Measurements from ENCODE around the gene GCAT.

The GCAT gene

DNA sequence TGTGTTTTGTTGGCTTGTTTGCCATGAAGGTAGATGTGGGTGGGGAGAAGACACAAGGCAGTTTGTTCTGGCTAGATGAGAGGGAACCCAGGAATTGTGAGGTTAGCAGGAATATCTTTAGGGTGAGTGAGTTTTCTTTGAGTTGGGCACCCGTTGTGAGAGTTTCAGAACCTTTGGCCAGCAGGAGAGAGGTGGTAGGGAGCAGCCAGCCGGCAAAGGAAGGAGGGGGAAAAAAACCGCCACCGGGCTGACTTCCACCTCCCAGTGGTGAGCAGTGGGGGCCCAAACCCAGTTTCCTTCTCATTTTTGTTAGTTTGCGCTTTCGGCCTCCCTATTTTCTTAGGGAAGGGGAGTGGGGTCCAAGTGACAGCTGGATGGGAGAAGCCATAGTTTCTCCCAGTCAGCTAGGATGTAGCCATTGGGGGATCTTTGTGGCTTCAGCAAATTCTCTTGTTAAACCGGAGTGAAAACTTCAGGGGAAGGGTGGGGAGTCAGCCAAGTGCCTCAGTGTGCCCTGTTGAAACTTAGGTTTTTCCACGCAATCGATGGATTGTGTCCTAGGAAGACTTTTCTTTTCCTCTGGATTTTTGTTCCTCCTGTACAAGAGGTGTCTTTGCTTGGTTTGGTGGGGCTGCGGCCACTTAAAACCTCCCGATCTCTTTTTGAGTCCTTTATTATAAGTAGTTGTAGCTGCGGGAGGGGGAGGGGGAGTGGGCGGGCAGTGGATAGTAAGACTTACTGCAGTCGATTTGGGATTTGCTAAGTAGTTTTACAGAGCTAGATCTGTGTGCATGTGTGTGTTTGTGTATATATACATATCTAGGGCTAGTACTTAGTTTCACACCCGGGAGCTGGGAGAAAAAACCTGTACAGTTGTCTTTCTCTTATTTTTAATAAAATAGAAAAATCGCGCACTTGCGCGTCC, 1.1 kb upstream of the GCAT start:
- H3K9me3 ChIP-seq (ENCODE audit: low read length) = no peaks in the 10 kb centered on the region
- H2AFZ ChIP-seq (ENCODE audit: low read depth, low read length) = no peak overlapping the region
- no peaks in the 10 kb centered on the region for H3K27me3 ChIP-seq (ENCODE audit: insufficient read depth, low read length)
- H3K36me3 ChIP-seq (ENCODE audit: insufficient read depth, low read length) = no peaks in the 10 kb centered on the region
- peaks cover 35% of the 10 kb centered on the region for H3K4me1 ChIP-seq (ENCODE audit: insufficient read depth, low read length)
- H3K4me3 ChIP-seq (ENCODE audit: low read length) = peak overlapping the region; percentile 98

DNA sequence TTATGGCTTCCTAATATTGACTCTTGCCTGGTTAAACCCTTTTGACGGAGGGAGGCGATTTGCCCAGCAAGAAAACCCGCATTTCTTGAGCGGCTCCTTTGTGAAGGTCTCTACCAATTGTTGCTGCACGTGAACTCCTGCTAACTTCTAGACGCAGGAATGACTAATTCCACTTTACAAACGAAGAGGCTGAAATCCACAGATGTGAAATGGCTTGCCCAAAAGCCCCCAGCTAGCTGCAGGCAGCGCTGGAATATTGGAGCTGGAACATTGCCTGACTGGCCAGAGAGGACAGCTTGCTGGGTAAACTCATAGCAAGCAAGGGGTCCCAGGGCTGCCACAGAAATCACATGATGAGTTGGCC, 542 bp downstream of the GCAT start:
- Histone ChIP-seq H3K9me3 (ENCODE audit: low read length) (no peaks in the 10 kb centered on the region), H3K4me3 (ENCODE audit: low read length) (peak overlapping the region; percentile 98), H2AFZ (ENCODE audit: low read depth, low read length) (peak overlapping the region; percentile 71), H3K27me3 (ENCODE audit: insufficient read depth, low read length) (no peaks in the 10 kb centered on the region), H3K4me1 (ENCODE audit: insufficient read depth, low read length) (peaks cover 27% of the 10 kb centered on the region), H3K36me3 (ENCODE audit: insufficient read depth, low read length) (peaks cover 1% of the 10 kb centered on the region)

GRCh38 chr22:37809672-37810333, 2.1 kb downstream of the GCAT start:
- Histone ChIP-seq H3K9me3 (ENCODE audit: low read length) (no peaks in the 10 kb centered on the region), H3K4me1 (ENCODE audit: insufficient read depth, low read length) (peaks cover 22% of the 10 kb centered on the region), H3K27me3 (ENCODE audit: insufficient read depth, low read length) (no peaks in the 10 kb centered on the region), H2AFZ (ENCODE audit: low read depth, low read length) (no peak overlapping the region), H3K36me3 (ENCODE audit: insufficient read depth, low read length) (peaks cover 12% of the 10 kb centered on the region), H3K4me3 (ENCODE audit: low read length) (no peak overlapping the region)

GRCh38 chr22:37811867-37812266, 4.1 kb downstream of the GCAT start:
- Histone ChIP-seq H3K36me3 (ENCODE audit: insufficient read depth, low read length) (peaks cover 17% of the 10 kb centered on the region), H3K9me3 (ENCODE audit: low read length) (no peaks in the 10 kb centered on the region), H3K4me1 (ENCODE audit: insufficient read depth, low read length) (peaks cover 16% of the 10 kb centered on the region), H3K27me3 (ENCODE audit: insufficient read depth, low read length) (no peaks in the 10 kb centered on the region), H3K4me3 (ENCODE audit: low read length) (no peak overlapping the region), H2AFZ (ENCODE audit: low read depth, low read length) (no peak overlapping the region)

- H3K27me3 ChIP-seq (ENCODE audit: insufficient read depth, low read length) = no peaks in the 10 kb centered on the region
- H2AFZ ChIP-seq (ENCODE audit: low read depth, low read length) = no peak overlapping the region
- peaks cover 17% of the 10 kb centered on the region for H3K36me3 ChIP-seq (ENCODE audit: insufficient read depth, low read length)
- H3K4me3 ChIP-seq (ENCODE audit: low read length) = no peak overlapping the region
- H3K9me3 ChIP-seq (ENCODE audit: low read length) = no peaks in the 10 kb centered on the region
- peaks cover 15% of the 10 kb centered on the region for H3K4me1 ChIP-seq (ENCODE audit: insufficient read depth, low read length)
These were observed 5.3 kb downstream of the GCAT start for GRCh38 chr22:37812869-37813678.

GRCh38 chr22:37815593-37815992, 7.9 kb downstream of the GCAT start:
- H2AFZ ChIP-seq (ENCODE audit: low read depth, low read length) = no peak overlapping the region
- H3K4me3 ChIP-seq (ENCODE audit: low read length) = no peak overlapping the region
- H3K9me3 ChIP-seq (ENCODE audit: low read length) = no peaks in the 10 kb centered on the region
- H3K4me1 ChIP-seq (ENCODE audit: insufficient read depth, low read length) = peaks cover 5% of the 10 kb centered on the region
- H3K27me3 ChIP-seq (ENCODE audit: insufficient read depth, low read length) = no peaks in the 10 kb centered on the region
- peaks cover 17% of the 10 kb centered on the region for H3K36me3 ChIP-seq (ENCODE audit: insufficient read depth, low read length)

DNA sequence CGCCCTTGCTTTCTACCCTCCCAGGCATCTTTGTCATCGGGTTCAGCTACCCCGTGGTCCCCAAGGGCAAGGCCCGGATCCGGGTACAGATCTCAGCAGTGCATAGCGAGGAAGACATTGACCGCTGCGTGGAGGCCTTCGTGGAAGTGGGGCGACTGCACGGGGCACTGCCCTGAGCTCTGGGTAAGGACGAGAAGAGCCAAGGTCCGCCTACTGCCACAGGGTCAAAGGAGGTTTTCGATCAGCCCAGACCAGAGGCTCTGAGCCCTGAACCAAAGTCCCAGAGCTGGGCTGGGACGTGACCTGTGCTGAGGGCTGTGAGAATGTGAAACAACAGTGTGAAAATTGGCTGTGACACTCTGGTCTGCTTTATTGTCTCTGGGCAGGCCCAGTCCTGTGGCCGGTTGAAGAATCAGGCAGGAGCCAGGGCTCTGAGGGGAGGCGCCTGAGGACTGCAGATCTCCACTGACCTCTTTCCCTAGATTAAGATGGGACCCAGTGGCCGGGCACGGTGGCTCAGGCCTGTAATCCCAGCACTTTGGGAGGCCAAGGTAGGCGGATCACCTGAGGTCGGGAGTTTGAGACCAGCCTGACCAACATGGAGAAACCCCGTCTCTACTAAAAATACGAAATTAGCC, 8.9 kb downstream of the GCAT start:
- H3K4me3 ChIP-seq (ENCODE audit: low read length) = no peak overlapping the region
- H3K4me1 ChIP-seq (ENCODE audit: insufficient read depth, low read length) = peaks cover 5% of the 10 kb centered on the region
- H3K36me3 ChIP-seq (ENCODE audit: insufficient read depth, low read length) = peaks cover 17% of the 10 kb centered on the region
- H3K9me3 ChIP-seq (ENCODE audit: low read length) = no peaks in the 10 kb centered on the region
- H3K27me3 ChIP-seq (ENCODE audit: insufficient read depth, low read length) = no peaks in the 10 kb centered on the region
- no peak overlapping the region for H2AFZ ChIP-seq (ENCODE audit: low read depth, low read length)

DNA sequence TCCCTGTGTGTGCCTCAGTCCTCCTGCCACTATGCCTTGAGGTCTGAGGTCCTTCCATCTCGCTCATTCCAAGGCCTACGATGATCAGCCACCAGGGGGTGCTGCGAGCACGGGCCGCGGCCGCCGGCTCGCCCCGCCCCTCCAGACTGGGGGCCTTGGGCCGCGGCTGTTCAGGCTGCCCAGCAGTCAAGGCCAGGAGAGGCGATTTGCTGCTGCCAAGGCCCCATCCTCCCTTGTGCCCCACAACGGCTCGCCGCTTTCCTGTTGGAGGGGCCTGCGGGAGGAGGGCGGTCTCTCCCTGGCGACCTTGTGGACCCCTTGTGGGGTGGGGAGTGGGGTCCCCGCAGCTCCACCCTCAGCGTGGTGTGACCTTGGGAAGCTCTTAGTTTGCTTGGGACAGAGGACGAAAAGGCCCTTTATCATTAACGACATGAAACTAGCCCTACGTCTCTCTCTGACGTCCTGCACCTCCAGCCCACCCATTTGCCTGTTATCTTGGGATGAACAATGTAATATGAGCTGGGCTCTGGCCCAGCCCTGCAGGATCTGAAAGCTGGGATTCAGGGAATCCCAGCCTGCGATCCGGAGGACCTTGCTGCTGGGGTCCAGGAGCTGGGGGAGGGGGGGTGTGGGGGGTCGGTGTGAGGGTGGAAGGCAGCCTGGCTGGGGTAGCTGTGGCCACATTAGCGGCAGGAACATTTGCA, 10.1 kb downstream of the GCAT start:
- Histone ChIP-seq H3K4me3 (ENCODE audit: low read length) (peak overlapping the region; percentile 40), H2AFZ (ENCODE audit: low read depth, low read length) (peak overlapping the region; percentile 4), H3K36me3 (ENCODE audit: insufficient read depth, low read length) (peaks cover 17% of the 10 kb centered on the region), H3K27me3 (ENCODE audit: insufficient read depth, low read length) (no peaks in the 10 kb centered on the region), H3K9me3 (ENCODE audit: low read length) (no peaks in the 10 kb centered on the region), H3K4me1 (ENCODE audit: insufficient read depth, low read length) (peaks cover 15% of the 10 kb centered on the region)

DNA sequence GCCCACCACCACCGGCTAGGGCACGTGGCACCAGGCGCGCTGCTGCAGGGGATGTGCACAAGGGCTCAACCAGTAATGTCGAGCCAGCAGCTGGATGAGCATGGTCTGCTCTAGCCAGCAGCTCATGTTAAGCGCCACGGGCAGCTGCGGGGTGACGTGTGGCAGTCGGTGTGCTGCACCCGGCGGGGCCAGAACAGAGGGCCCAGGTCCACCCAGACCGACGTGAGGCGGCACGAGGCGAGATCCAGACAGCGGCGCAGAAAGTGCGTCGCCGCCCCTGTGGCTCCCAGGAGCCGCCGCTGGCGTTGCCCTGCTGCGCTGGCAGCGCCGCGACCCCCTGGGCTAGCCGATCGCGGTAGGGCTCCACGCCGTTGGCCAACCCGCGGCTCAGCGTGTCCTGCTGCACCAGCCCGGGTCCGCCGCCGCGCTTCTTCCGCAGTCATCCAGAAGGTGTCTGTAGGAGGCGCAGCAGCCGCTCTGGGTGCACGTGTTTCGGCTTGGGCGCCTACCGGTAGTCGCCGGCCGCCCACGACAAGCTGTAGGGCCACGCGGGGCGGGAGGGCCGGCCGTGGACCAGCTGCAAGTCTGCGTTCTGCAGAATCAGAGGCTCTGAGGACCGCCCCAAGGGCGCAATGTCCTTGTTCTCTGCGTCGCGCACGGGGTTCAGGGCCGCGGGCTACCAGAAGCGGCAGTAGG, 10.8 kb downstream of the GCAT start:
- Histone ChIP-seq H3K9me3 (ENCODE audit: low read length) (no peaks in the 10 kb centered on the region), H3K27me3 (ENCODE audit: insufficient read depth, low read length) (no peaks in the 10 kb centered on the region), H3K4me3 (ENCODE audit: low read length) (peak overlapping the region; percentile 40)

GRCh38 chr22:37819105-37819433, 11.3 kb downstream of the GCAT start:
- Histone ChIP-seq H3K9me3 (ENCODE audit: low read length) (no peaks in the 10 kb centered on the region), H3K4me3 (ENCODE audit: low read length) (no peak overlapping the region), H3K27me3 (ENCODE audit: insufficient read depth, low read length) (no peaks in the 10 kb centered on the region), H3K36me3 (ENCODE audit: insufficient read depth, low read length) (peaks cover 8% of the 10 kb centered on the region), H2AFZ (ENCODE audit: low read depth, low read length) (no peak overlapping the region), H3K4me1 (ENCODE audit: insufficient read depth, low read length) (peaks cover 15% of the 10 kb centered on the region)

More for the DNA sequence above, 10.8 kb downstream of the GCAT start:
- peaks cover 15% of the 10 kb centered on the region for H3K4me1 ChIP-seq (ENCODE audit: insufficient read depth, low read length)
- H3K36me3 ChIP-seq (ENCODE audit: insufficient read depth, low read length) = peaks cover 13% of the 10 kb centered on the region
- H2AFZ ChIP-seq (ENCODE audit: low read depth, low read length) = peak overlapping the region; percentile 4

DNA sequence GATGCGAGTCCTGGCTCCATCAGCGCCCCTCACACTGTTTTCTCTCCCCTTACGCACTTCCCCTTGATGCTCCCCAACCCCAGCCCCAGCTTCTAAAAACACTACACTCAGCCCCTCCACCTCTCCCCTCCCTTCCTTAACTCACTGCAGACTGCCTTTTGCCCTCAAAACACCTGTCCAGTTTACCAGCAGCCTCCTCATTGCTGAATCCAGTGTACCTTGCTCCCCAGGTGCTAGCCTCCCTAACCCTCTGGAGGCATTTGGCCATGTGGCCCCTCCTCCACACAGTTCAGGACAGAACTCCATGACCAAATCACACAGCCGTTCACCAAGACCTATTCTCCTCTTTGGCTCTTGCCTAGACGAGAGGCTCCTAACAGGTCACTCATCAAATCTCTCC, 12.6 kb downstream of the GCAT start:
- no peaks in the 10 kb centered on the region for H3K27me3 ChIP-seq (ENCODE audit: insufficient read depth, low read length)
- H3K36me3 ChIP-seq (ENCODE audit: insufficient read depth, low read length) = peaks cover under 1% of the 10 kb centered on the region
- H3K9me3 ChIP-seq (ENCODE audit: low read length) = no peaks in the 10 kb centered on the region
- H2AFZ ChIP-seq (ENCODE audit: low read depth, low read length) = no peak overlapping the region
- no peak overlapping the region for H3K4me3 ChIP-seq (ENCODE audit: low read length)
- peaks cover 15% of the 10 kb centered on the region for H3K4me1 ChIP-seq (ENCODE audit: insufficient read depth, low read length)

All from neuron (in vitro differentiated cells).